Chondrocyte (in vitro differentiated cells): ENCODE measurements around the gene DDX52. TPM values are rescaled to one million over a fixed set of nuclear protein-coding genes. Genes with fewer than 3 reads are reported as not detected.

Source experiments
- DNase-seq: peaks from one replicate; pipeline ENCODE4 v3.0.0; 2021; ENCODE audit warnings: mixed read lengths, low spot score
- H3K27ac Mint-ChIP-seq: one replicate; pipeline ENCODE4 v1.8.0; 2021; ENCODE audit warnings: mild to moderate bottlenecking, moderate library complexity, mixed read lengths; ENCODE audit not compliant: unreplicated experiment
- H3K27me3 Mint-ChIP-seq: 2 replicates; pipeline ENCODE4 v1.8.0; 2021; ENCODE audit warnings: low read depth, mixed read lengths
- H3K36me3 Mint-ChIP-seq: 2 replicates; pipeline ENCODE4 v1.8.0; 2021; ENCODE audit warnings: low read depth, mixed read lengths
- H3K4me1 Mint-ChIP-seq: 2 replicates; pipeline ENCODE4 v1.8.0; 2021; ENCODE audit warnings: low read depth, mild to moderate bottlenecking, mixed read lengths
- H3K4me3 Mint-ChIP-seq: one replicate; pipeline ENCODE4 v1.8.0; 2021; ENCODE audit warnings: mild to moderate bottlenecking, moderate library complexity, mixed read lengths; ENCODE audit not compliant: unreplicated experiment
- H3K9me3 Mint-ChIP-seq: 2 replicates; pipeline ENCODE4 v1.8.0; 2021; ENCODE audit warnings: low read depth, mixed read lengths
- total RNA-seq: library from RNA; stranded (reverse); gene quantifications from 3 replicates; pipeline ENCODE4 v1.2.1, GENCODE V29; 2021
- TF ChIP-seq, protein P1 (sequence below): fragments of 200-600 bp; sonication (generic); IDR thresholded peaks from 2 replicates; pipeline ENCODE4 v1.5.0; 2021; ENCODE audit warnings: antibody characterized with exemption, mild to moderate bottlenecking, moderate library complexity

The DDX52 gene
- total RNA-seq, 1 donor from 2014 or later = 43.9 TPM

DNA sequence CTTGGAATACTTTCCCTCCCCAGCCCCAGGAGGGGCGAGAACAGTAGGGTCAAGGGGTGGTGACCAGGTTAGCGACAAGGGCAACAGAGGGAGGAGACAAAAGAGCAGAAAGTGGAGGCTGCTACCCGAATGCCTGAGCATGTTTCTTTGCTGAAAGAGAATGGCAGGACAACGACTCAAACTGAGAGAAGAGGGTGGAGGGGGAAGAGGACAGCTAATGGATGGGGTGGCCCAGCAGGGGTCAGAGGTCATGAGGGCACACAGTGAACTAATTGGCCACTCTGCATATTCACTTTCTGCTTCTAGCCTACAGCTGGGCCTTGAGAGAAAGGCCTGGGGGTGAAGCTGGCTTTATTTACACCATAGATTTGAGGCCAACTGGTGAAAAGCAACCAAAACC is 19.1 kb upstream of the DDX52 start:
- no peaks in the 10 kb centered on the region for H3K27me3 Mint-ChIP-seq
- no peaks in the 10 kb centered on the region for H3K9me3 Mint-ChIP-seq
- no peak overlapping the region for H3K27ac Mint-ChIP-seq
- H3K4me3 Mint-ChIP-seq = no peak overlapping the region
- TF ChIP-seq, protein P1, sequence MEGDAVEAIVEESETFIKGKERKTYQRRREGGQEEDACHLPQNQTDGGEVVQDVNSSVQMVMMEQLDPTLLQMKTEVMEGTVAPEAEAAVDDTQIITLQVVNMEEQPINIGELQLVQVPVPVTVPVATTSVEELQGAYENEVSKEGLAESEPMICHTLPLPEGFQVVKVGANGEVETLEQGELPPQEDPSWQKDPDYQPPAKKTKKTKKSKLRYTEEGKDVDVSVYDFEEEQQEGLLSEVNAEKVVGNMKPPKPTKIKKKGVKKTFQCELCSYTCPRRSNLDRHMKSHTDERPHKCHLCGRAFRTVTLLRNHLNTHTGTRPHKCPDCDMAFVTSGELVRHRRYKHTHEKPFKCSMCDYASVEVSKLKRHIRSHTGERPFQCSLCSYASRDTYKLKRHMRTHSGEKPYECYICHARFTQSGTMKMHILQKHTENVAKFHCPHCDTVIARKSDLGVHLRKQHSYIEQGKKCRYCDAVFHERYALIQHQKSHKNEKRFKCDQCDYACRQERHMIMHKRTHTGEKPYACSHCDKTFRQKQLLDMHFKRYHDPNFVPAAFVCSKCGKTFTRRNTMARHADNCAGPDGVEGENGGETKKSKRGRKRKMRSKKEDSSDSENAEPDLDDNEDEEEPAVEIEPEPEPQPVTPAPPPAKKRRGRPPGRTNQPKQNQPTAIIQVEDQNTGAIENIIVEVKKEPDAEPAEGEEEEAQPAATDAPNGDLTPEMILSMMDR = no peak
- DNase-seq = no peak
- H3K4me1 Mint-ChIP-seq = no peaks in the 10 kb centered on the region
- no peaks in the 10 kb centered on the region for H3K36me3 Mint-ChIP-seq

DNA sequence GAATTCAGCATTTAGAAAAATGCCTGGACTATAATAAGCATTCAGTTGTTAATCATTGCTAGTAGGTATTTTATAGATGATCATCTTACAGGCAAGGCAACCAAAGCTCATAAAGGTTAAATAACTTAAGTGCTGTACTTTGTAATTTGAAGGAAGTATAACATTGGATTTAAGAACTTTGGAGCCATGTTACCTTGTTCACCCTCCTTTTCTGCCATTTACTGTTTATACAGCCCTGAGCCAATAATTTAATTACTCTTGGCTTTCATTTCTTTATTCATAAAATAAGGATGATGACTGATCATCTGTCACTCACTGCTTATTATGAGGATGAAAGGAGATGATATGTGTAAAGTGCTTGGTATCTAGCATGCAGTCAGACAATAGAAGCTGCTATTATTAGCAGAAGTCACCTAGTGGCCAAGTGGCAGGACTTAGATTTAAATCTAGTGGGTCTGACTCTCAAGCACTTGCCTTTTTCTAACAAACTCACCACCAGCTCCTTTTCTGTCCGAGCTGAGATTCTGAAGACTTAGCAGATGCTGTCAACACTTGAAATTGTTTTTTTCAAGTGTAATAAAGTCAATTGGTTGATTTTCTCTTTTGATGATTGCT is 18.3 kb upstream of the DDX52 start:
- no peak overlapping the region for H3K27ac Mint-ChIP-seq
- no peak overlapping the region for H3K4me3 Mint-ChIP-seq
- TF ChIP-seq, protein P1 = no peak
- no peaks in the 10 kb centered on the region for H3K27me3 Mint-ChIP-seq
- no peak for DNase-seq
- H3K36me3 Mint-ChIP-seq = no peaks in the 10 kb centered on the region
- no peaks in the 10 kb centered on the region for H3K9me3 Mint-ChIP-seq
- no peaks in the 10 kb centered on the region for H3K4me1 Mint-ChIP-seq

DNA sequence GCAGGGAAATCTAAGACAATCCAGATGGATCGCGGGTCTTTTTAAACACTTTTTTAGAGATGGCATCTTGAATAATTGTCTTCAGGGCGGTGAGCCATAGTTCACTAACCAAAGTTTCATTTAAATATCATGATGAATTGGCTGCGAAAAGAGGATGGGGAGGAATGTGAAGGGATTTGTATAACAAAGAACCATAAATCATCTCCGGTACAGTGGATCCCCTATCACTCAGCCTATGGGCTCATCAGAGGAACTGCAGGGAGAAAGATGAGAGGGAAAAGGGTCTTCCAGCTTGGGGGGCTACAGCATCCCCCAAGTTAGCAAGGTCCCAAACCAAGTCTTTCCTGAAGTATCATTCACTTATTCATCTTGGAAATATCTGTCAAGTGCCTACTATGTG is 16.7 kb upstream of the DDX52 start:
- Mint-ChIP-seq H3K27me3 (no peaks in the 10 kb centered on the region), H3K4me1 (no peaks in the 10 kb centered on the region), H3K9me3 (no peaks in the 10 kb centered on the region), H3K4me3 (no peak overlapping the region), H3K27ac (no peak overlapping the region), H3K36me3 (no peaks in the 10 kb centered on the region)
- TF ChIP-seq, protein P1 = no peak
- DNase-seq = no peak

DNA sequence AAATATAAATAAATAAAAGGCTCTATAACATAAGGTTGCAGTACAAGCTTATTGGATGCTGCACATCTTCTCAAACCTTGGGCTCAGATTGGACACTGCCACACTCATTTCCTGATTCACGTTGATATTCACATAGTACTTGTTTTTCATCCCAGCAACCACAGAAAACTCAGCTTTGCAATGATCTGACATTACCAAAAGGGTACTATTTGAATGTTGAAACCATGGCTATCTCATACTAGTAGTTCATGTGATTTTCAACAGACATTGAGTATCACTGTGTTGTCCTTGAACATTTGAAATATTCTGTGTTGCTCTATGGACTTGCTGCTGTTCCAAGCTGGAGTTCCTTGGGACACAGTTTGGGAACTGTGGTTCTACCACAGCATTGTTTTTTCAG is 14.0 kb upstream of the DDX52 start:
- no peak for DNase-seq
- Mint-ChIP-seq H3K4me1 (no peaks in the 10 kb centered on the region), H3K27ac (no peak overlapping the region), H3K36me3 (no peaks in the 10 kb centered on the region), H3K9me3 (no peaks in the 10 kb centered on the region), H3K27me3 (no peaks in the 10 kb centered on the region), H3K4me3 (no peak overlapping the region)
- TF ChIP-seq, protein P1 = no peak

DNA sequence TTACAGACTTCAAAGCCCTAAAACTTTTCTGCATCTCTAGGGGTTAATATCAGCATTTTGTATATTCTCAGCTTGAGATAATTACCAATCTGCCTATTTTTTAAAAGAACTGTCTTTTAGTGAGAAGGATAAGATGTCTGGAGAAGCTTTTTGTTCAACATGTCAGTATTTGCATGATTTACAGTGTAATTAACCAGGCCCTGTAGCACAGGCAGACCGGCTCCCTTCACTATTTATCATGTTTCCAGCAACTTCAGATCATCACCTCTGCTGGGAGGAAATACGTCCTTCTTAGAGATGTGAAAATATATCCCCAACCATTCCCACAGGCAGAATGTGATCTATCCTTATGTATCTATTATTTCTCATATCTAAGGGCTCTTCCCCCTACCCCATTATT is 8.6 kb upstream of the DDX52 start:
- Mint-ChIP-seq H3K4me3 (no peak overlapping the region), H3K36me3 (no peaks in the 10 kb centered on the region), H3K4me1 (peaks cover 18% of the 10 kb centered on the region), H3K9me3 (no peaks in the 10 kb centered on the region), H3K27me3 (no peaks in the 10 kb centered on the region), H3K27ac (no peak overlapping the region)
- DNase-seq = no peak
- TF ChIP-seq, protein P1 = no peak
